Psoas muscle (tissue), 8 donors: Measurements from ENCODE around the gene ASTN1. TPM values are rescaled to one million over a fixed set of nuclear protein-coding genes. Genes with fewer than 3 reads are reported as not detected.

Experiments
- ATAC-seq, 4 donors: fragments of 200-7000 bp; cut with Tn5 transposase; one replicate each; pipeline ENCODE4 v1.9.1; 2020; ENCODE audit warnings: moderate library complexity in 3 of 4, mild to moderate bottlenecking in 2 of 4
- DNase-seq, 2 donors: peaks; one replicate each; pipeline ENCODE4 v3.0.0-alpha.2; 2020
- H3K27ac ChIP-seq: fragments of 200-600 bp; one replicate; pipeline ENCODE4 v1.8.0; 2022
- H3K27me3 ChIP-seq, 3 donors: fragments of 200-600 bp in 1 of 3; one replicate each; pipeline versions ENCODE4 v1.6.1 to v1.8.0; 2013 to 2022; ENCODE audit warnings: low read length in 2 of 3, mild to moderate bottlenecking in 2 of 3, moderate library complexity in 1 of 3; ENCODE audit not compliant: insufficient read depth in 3 of 3
- H3K36me3 ChIP-seq, 2 donors: fragments of 200-600 bp in 1 of 2; one replicate each; pipeline versions ENCODE4 v1.6.1 to v1.8.0; 2013 to 2022; ENCODE audit warnings: low read depth in 1 of 2, mild to moderate bottlenecking in 1 of 2, moderate library complexity in 1 of 2; ENCODE audit not compliant: insufficient read depth in 1 of 2
- H3K4me1 ChIP-seq: fragments of 200-600 bp; one replicate; pipeline ENCODE4 v1.8.0; 2022
- H3K4me3 ChIP-seq: fragments of 200-600 bp; one replicate; pipeline ENCODE4 v1.8.0; 2022; ENCODE audit warnings: mild to moderate bottlenecking
- H3K9me3 ChIP-seq: fragments of 200-600 bp; one replicate; pipeline ENCODE4 v1.8.0; 2022
- WGBS, 3 donors: extraction: QIAGEN DNeasy Blood & Tissue Kit; methylation state at CpG; one replicate each; pipeline versions ENCODE4 v1.1.6 to v1.1.7; 2013; 5-methylcytosine and 5-hydroxymethylcytosine counted together
- intact Hi-C, 2 donors: fragments of 100-400 bp; cut with DNase I; formaldehyde crosslinking; loops; one replicate each; pipeline versions ENCODE4 v1.11.0 to v1.14.2; 2022
- polyA plus RNA-seq, 3 donors: library from polyadenylated mRNA; stranded (reverse); fragments of 200-250 nt; gene quantifications; one replicate each; pipeline ENCODE4 v1.2.3, GENCODE V29; 2013
- total RNA-seq, 4 donors: library from RNA; stranded (reverse); fragmentation: NEBNext Ultra II Directional in 2 of 4; extraction: Animal tissue kit (Norgen Biotek cat#: 25700) in 2 of 4; gene quantifications; one replicate each; pipeline versions ENCODE4 v1.2.1 to v1.2.4, GENCODE V29; 2021 to 2023
- TF ChIP-seq, protein P1 (sequence below): fragments of 200-600 bp; IDR thresholded peaks from one replicate; pipeline ENCODE4 v1.8.0; 2022; ENCODE audit warnings: antibody characterized with exemption
- donor health status: healthy with polysubstance abuse.
- donor health status: DM: no; HTN: no; CAD: no; lungs with moderate emphysema.
- donor health status: Bipolar disorder and iron deficiency.
- donor health status: healthy.
- donor health status: DM: yes; HTN: yes; CAD: no.
- donor health status: DM: no; HTN: no; CAD: no.
- donor health status: DM: no; HTN: no; CAD: no.
- donor health status: DM: yes; HTN: yes; CAD: no.

ASTN1 gene
- total and polyA plus RNA-seq, 7 donors: 0.03 to 0.51 (median 0.11) TPM; not detected in 1

DNA sequence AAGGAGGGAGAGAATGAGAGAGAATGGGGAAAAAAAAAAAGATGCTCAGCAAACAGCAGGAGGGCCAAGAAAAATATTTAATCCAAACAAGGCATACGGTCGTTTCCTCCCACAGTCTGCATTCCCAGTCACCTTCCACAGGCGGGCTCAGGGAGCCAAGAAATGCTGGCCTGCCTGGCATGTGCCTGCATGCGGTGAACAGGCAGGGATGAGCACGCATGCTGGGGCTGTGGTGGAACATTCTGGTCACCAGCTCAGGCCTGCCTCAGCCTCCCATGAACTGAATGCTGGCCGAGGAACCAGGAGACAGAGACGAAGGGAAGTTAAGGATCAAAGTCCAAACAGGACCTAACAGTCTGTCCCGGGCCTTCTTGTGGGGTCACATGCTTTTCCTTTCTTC, 335.3 kb downstream of the ASTN1 start:
- Histone ChIP-seq H3K27me3 (no peaks in the 10 kb centered on the region), H3K9me3 (no peaks in the 10 kb centered on the region), H3K36me3 (no peaks in the 10 kb centered on the region), H3K4me1 (no peaks in the 10 kb centered on the region), H3K27ac (no peak overlapping the region), H3K4me3 (no peak overlapping the region)
- 68 to 80% (median 72%) methylated on average over 8 of the region's 8 CpGs for WGBS, 3 donors
- intact Hi-C loops: no loop called here
- DNase-seq (no peak), ATAC-seq (no peak)
- TF ChIP-seq, protein P1, sequence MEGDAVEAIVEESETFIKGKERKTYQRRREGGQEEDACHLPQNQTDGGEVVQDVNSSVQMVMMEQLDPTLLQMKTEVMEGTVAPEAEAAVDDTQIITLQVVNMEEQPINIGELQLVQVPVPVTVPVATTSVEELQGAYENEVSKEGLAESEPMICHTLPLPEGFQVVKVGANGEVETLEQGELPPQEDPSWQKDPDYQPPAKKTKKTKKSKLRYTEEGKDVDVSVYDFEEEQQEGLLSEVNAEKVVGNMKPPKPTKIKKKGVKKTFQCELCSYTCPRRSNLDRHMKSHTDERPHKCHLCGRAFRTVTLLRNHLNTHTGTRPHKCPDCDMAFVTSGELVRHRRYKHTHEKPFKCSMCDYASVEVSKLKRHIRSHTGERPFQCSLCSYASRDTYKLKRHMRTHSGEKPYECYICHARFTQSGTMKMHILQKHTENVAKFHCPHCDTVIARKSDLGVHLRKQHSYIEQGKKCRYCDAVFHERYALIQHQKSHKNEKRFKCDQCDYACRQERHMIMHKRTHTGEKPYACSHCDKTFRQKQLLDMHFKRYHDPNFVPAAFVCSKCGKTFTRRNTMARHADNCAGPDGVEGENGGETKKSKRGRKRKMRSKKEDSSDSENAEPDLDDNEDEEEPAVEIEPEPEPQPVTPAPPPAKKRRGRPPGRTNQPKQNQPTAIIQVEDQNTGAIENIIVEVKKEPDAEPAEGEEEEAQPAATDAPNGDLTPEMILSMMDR: no peak

GRCh38 chr1:176826265-176826664, 338.2 kb downstream of the ASTN1 start:
- H3K27ac ChIP-seq: no peak overlapping the region
- ATAC-seq (no peak), DNase-seq (no peak)
- TF ChIP-seq, protein P1: no peak
- H3K27me3 ChIP-seq: no peaks in the 10 kb centered on the region
- no peak overlapping the region for H3K4me3 ChIP-seq
- H3K9me3 ChIP-seq: no peaks in the 10 kb centered on the region
- intact Hi-C loops: no loop called here
- H3K36me3 ChIP-seq: no peaks in the 10 kb centered on the region
- 38 to 50% (median 50%) methylated on average over 1 of the region's 1 CpG for WGBS, 3 donors
- H3K4me1 ChIP-seq: no peaks in the 10 kb centered on the region

GRCh38 chr1:176820391-176821031, 344.0 kb downstream of the ASTN1 start:
- 25 to 38% (median 31%) methylated on average over 5 of the region's 5 CpGs for WGBS, 3 donors
- no peak for ATAC-seq
- Histone ChIP-seq H3K27ac (no peak overlapping the region), H3K4me1 (no peaks in the 10 kb centered on the region), H3K36me3 (no peaks in the 10 kb centered on the region), H3K9me3 (no peaks in the 10 kb centered on the region), H3K4me3 (no peak overlapping the region), H3K27me3 (no peaks in the 10 kb centered on the region)
- TF ChIP-seq, protein P1: no peak
- intact Hi-C loops: no loop called here
- no peak for DNase-seq

DNA sequence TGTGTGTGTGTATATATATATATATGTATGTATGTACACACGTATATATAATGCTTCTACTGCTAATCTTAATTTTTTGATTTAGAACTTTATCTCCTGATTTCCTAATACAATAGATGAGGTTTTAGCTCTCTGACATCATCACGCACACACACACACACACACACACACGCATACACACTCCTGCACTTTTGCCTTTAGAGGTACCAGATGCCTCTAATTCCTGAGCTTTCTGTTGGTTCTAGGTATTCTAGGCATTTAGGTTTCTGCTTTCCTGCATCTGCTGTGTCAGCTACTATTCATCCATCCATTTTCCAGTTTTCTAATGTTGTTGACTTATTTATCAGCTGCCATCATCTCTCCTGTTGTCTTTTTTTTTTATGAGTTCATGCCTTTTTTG, 348.3 kb downstream of the ASTN1 start:
- Histone ChIP-seq H3K27ac (no peak overlapping the region), H3K9me3 (no peaks in the 10 kb centered on the region), H3K36me3 (no peaks in the 10 kb centered on the region), H3K27me3 (no peaks in the 10 kb centered on the region), H3K4me3 (no peak overlapping the region), H3K4me1 (no peaks in the 10 kb centered on the region)
- intact Hi-C loops: no loop called here
- WGBS, 3 donors: 87 to 93% (median 90%) methylated on average over 3 of the region's 3 CpGs
- TF ChIP-seq, protein P1: no peak
- DNase-seq: no peak
- ATAC-seq: no peak

DNA sequence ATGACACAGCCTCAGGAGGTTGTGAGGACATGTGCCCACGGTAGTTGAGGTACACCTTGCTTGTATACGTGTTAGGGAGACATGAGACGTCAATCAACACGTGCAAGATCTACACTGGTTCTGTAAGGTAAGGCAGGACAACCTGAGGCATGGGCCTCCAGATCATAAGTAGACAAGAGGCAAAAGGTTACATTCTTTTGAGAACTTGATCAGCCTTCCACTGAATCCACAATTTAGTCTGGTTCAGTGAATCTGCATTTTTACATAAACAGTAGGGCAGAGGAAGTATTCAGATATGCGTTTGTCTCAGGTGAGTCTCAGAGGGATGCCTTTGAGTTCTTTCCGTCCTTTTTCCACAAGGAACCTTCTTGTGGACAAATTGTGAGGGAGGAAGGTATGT, 348.9 kb downstream of the ASTN1 start:
- ATAC-seq (no peak), DNase-seq (no peak)
- WGBS, 3 donors: 90 to 92% (median 90%) methylated on average over 6 of the region's 6 CpGs
- intact Hi-C loops: no loop called here
- no peak overlapping the region for H3K27ac ChIP-seq
- TF ChIP-seq, protein P1: no peak
- no peaks in the 10 kb centered on the region for H3K9me3 ChIP-seq
- no peak overlapping the region for H3K4me3 ChIP-seq
- H3K4me1 ChIP-seq: no peaks in the 10 kb centered on the region
- no peaks in the 10 kb centered on the region for H3K27me3 ChIP-seq
- no peaks in the 10 kb centered on the region for H3K36me3 ChIP-seq
